Activated CD8-positive, alpha-beta T cell treated with anti-CD3 and anti-CD28 coated beads for 36 hours (primary cell): Measurements from ENCODE around the gene FES. TPM values are rescaled to one million over a fixed set of nuclear protein-coding genes. Genes with fewer than 3 reads are reported as not detected.
A peak's percentile ranks its signal among the peaks of the same experiment; 100 is the strongest.

Experiments
- ATAC-seq: fragments of 200-7000 bp; cut with Tn5 transposase; one replicate; pipeline ENCODE4 v1.10.0; 2021; ENCODE audit warnings: mild to moderate bottlenecking, moderate library complexity
- CTCF ChIA-PET: fragments of 350-600 bp; sonication (Branson Sonifier 250); formaldehyde crosslinking; loops from one replicate; lab custom pipeline; 2021; ENCODE audit warnings: antibody characterized with exemption; lab: Charles Lee
- POLR2A ChIA-PET: fragments of 350-600 bp; sonication (Branson Sonifier 250); formaldehyde crosslinking; loops from one replicate; lab custom pipeline; 2021; ENCODE audit warnings: antibody characterized with exemption; lab: Charles Lee
- DNase-seq: peaks from one replicate; pipeline ENCODE4 v3.0.0-alpha.2; 2020
- H3K27ac Mint-ChIP-seq: one replicate; pipeline ENCODE4 v1.8.0; 2021; ENCODE audit warnings: mild to moderate bottlenecking, mixed read lengths
- H3K27me3 Mint-ChIP-seq: one replicate; pipeline ENCODE4 v1.8.0; 2021; ENCODE audit warnings: mixed read lengths
- H3K36me3 Mint-ChIP-seq: one replicate; pipeline ENCODE4 v1.8.0; 2021; ENCODE audit warnings: low read depth, mixed read lengths
- H3K4me1 Mint-ChIP-seq: one replicate; pipeline ENCODE4 v1.8.0; 2021; ENCODE audit warnings: low read depth, mixed read lengths
- H3K4me3 Mint-ChIP-seq: one replicate; pipeline ENCODE4 v1.8.0; 2021; ENCODE audit warnings: mild to moderate bottlenecking, moderate library complexity, mixed read lengths
- H3K9me3 Mint-ChIP-seq: one replicate; pipeline ENCODE4 v1.8.0; 2021; ENCODE audit warnings: mixed read lengths
- CTCF ChIP-seq: fragments of 200-600 bp; IDR thresholded peaks from one replicate; pipeline ENCODE4 v1.8.0; 2022; ENCODE audit warnings: antibody characterized with exemption, mild to moderate bottlenecking
- intact Hi-C: fragments of 100-400 bp; cut with micrococcal nuclease; formaldehyde crosslinking; loops from one replicate; pipeline ENCODE4 v1.10.0; 2022
- total RNA-seq, 2 experiments: library from RNA; stranded (reverse); gene quantifications; one replicate each; pipeline ENCODE4 v1.2.3, GENCODE V29; 2021

The FES gene
- 1 to 10 TPM; 4.1 to 4.6 TPM for total RNA-seq

- CTCF ChIA-PET: interaction anchor here (1.4 to 3.9 kb wide), 10 partner anchors 10 to 564 kb away, joined by 4 to 89 read pairs (median 19); partner anchors contain the start of gene MAN2A2
- POLR2A ChIA-PET: interaction anchor here (1.0 to 1.5 kb wide), 3 partner anchors 48 to 121 kb away, joined by 3 to 5 read pairs (median 3); partner anchors contain the start of gene HDDC3
- no peak for DNase-seq
- Mint-ChIP-seq H3K4me1 (peaks cover 7% of the 10 kb centered on the region), H3K27me3 (peaks cover 7% of the 10 kb centered on the region), H3K9me3 (no peaks in the 10 kb centered on the region), H3K36me3 (peaks cover 18% of the 10 kb centered on the region), H3K4me3 (no peak within 1 kb of the TSS), H3K27ac (no peak within 1 kb of the TSS)
- no peak for ATAC-seq
- intact Hi-C loops: no loop called here
- TF ChIP-seq CTCF: no peak
These were observed at the start of gene FES for GRCh38 chr15:90883976-90884718. Gene FES (plus strand): TSS chr15:90884504. CDS start chr15:90885046, 542 bp downstream.

GRCh38 chr15:90834626-90835025 is 49.7 kb upstream of the FES start:
- intact Hi-C loops: loop anchor here (5.0 kb wide), 1 partner anchor 38 kb away; no protein-coding TSS in a partner anchor
- POLR2A ChIA-PET: interaction anchor here (1.2 kb wide), 1 partner anchor 39 kb away, joined by 3 read pairs; no protein-coding TSS in a partner anchor
- CTCF ChIA-PET: interaction anchor here (1.7 kb wide), 1 partner anchor 99 kb away, joined by 3 read pairs; no protein-coding TSS in a partner anchor
- Mint-ChIP-seq H3K4me3 (no peak overlapping the region), H3K27me3 (no peaks in the 10 kb centered on the region), H3K27ac (peak overlapping the region; percentile 46), H3K36me3 (no peaks in the 10 kb centered on the region), H3K9me3 (peaks cover 2% of the 10 kb centered on the region), H3K4me1 (peaks cover 53% of the 10 kb centered on the region)
- TF ChIP-seq CTCF: no peak
- DNase-seq (no peak), ATAC-seq (no peak)

GRCh38 chr15:90836296-90836871 is 47.9 kb upstream of the FES start:
- H3K9me3 Mint-ChIP-seq: peaks cover 2% of the 10 kb centered on the region
- DNase-seq: no peak
- peak overlapping the region; percentile 97 for H3K27ac Mint-ChIP-seq
- TF ChIP-seq CTCF: no peak
- POLR2A ChIA-PET: interaction anchor here (4.6 kb wide), 1 partner anchor 14 kb away, joined by 27 read pairs; no protein-coding TSS in a partner anchor
- peaks cover 45% of the 10 kb centered on the region for H3K4me1 Mint-ChIP-seq
- CTCF ChIA-PET: interaction anchor here (2.4 kb wide), 1 partner anchor 67 kb away, joined by 8 read pairs; the partner anchor contains the start of gene MAN2A2
- no peaks in the 10 kb centered on the region for H3K36me3 Mint-ChIP-seq
- ATAC-seq: no peak
- no peak overlapping the region for H3K4me3 Mint-ChIP-seq
- H3K27me3 Mint-ChIP-seq: no peaks in the 10 kb centered on the region
- intact Hi-C loops: loop anchor here (5.0 kb wide), 1 partner anchor 36 kb away; no protein-coding TSS in a partner anchor

- Mint-ChIP-seq H3K36me3 (no peaks in the 10 kb centered on the region), H3K27ac (peak overlapping the region; percentile 97), H3K4me3 (peak overlapping the region; percentile 63), H3K9me3 (peaks cover 2% of the 10 kb centered on the region), H3K4me1 (peaks cover 45% of the 10 kb centered on the region), H3K27me3 (no peaks in the 10 kb centered on the region)
- ATAC-seq: no peak
- no peak for TF ChIP-seq CTCF
- DNase-seq: peak; percentile 39
- ChIA-PET CTCF (interaction anchor here (0.7 to 3.3 kb wide), 5 partner anchors 19 to 187 kb away, joined by 3 to 16 read pairs (median 8); partner anchors contain the start of genes HDDC3 and MAN2A2), POLR2A (interaction anchor here (0.7 to 4.6 kb wide), 6 partner anchors 14 to 120 kb away, joined by 3 to 27 read pairs (median 5); partner anchors contain the start of gene BLM)
- intact Hi-C loops: loop anchor here (5.0 kb wide), 1 partner anchor 35 kb away; no protein-coding TSS in a partner anchor
These were observed 47.2 kb upstream of the FES start for GRCh38 chr15:90837094-90837493.
